Upper lobe of left lung (tissue), 6 donors: ENCODE data around the gene MRPL4. TPM values are rescaled to one million over a fixed set of nuclear protein-coding genes. Genes with fewer than 3 reads are reported as not detected.
A peak's percentile ranks its signal among the peaks of the same experiment; 100 is the strongest.

Experiments
- ATAC-seq, 2 donors: fragments of 200-7000 bp; cut with Tn5 transposase; one replicate each; pipeline ENCODE4 v1.9.1; 2022; ENCODE audit warnings: mild to moderate bottlenecking in 2 of 2, moderate library complexity in 2 of 2; ENCODE audit not compliant: low FRiP score in 2 of 2
- DNase-seq, 2 donors: peaks; one replicate each; pipeline ENCODE4 v3.0.0-alpha.2; 2019 to 2020
- H3K27ac ChIP-seq, 4 donors: fragments of 200-600 bp; sonication (generic); one replicate each; pipeline ENCODE4 v1.5.1; 2016 to 2019
- H3K27me3 ChIP-seq, 4 donors: fragments of 200-600 bp; sonication (generic); one replicate each; pipeline ENCODE4 v1.5.1; 2017 to 2019
- H3K36me3 ChIP-seq, 4 donors: fragments of 200-600 bp; sonication (generic); one replicate each; pipeline ENCODE4 v1.5.1; 2016 to 2019
- H3K4me1 ChIP-seq, 4 donors: fragments of 200-600 bp; sonication (generic); one replicate each; pipeline ENCODE4 v1.5.1; 2018 to 2019
- H3K4me3 ChIP-seq, 4 donors: fragments of 200-600 bp; sonication (generic); one replicate each; pipeline ENCODE4 v1.5.1; 2017 to 2019; ENCODE audit warnings: mild to moderate bottlenecking in 2 of 4, moderate library complexity in 1 of 4
- H3K9me3 ChIP-seq, 4 donors: fragments of 200-600 bp; sonication (generic); one replicate each; pipeline ENCODE4 v1.5.1; 2018 to 2019
- EP300 ChIP-seq, 4 donors: sonication (generic); formaldehyde crosslinking; IDR thresholded peaks; one replicate each; pipeline ENCODE4 v1.5.1; 2017; ENCODE audit warnings: antibody characterized with exemption in 4 of 4, control low read depth in 2 of 4
- POLR2A ChIP-seq, 4 donors: fragments of 450-650 bp; IDR thresholded peaks; one replicate each; pipeline ENCODE4 v1.5.1; 2016 to 2017; ENCODE audit warnings: antibody characterized with exemption in 4 of 4, mild to moderate bottlenecking in 2 of 4
- POLR2AphosphoS5 ChIP-seq, 2 donors: sonication (generic); formaldehyde crosslinking; IDR thresholded peaks; one replicate each; pipeline ENCODE4 v1.5.1; 2017; ENCODE audit warnings: antibody characterized with exemption in 2 of 2
- WGBS, 2 donors: methylation state at CpG; one replicate each; pipeline ENCODE4 v1.1.5; 2017 to 2018; 5-methylcytosine and 5-hydroxymethylcytosine counted together
- total RNA-seq, 6 donors: library from RNA; depleted of rRNA in 4 of 6; stranded (reverse); fragments of >200 nt in 4 of 6; gene quantifications; one replicate each; pipeline versions ENCODE4 v1.1.0 to v1.2.1, GENCODE V29; 2016 to 2021
- TF ChIP-seq, protein P1 (sequence below), 6 experiments: fragments of 450-650 bp in 4 of 6; fragments of 200-600 bp in 2 of 6; sonication (generic) in 2 of 6; IDR thresholded peaks; one replicate each; pipeline ENCODE4 v1.5.1; 2016 to 2019; ENCODE audit warnings: antibody characterized with exemption in 6 of 6
- donor health status: DM: no; HTN: no; CAD: no; lungs with moderate emphysema.
- donor health status: DM: no; HTN: yes; CAD: no; lungs with severe emphysema.

The MRPL4 gene
- total RNA-seq, 6 donors from 2014 or later: 23.0 to 70.8 (median 45.0) TPM

DNA sequence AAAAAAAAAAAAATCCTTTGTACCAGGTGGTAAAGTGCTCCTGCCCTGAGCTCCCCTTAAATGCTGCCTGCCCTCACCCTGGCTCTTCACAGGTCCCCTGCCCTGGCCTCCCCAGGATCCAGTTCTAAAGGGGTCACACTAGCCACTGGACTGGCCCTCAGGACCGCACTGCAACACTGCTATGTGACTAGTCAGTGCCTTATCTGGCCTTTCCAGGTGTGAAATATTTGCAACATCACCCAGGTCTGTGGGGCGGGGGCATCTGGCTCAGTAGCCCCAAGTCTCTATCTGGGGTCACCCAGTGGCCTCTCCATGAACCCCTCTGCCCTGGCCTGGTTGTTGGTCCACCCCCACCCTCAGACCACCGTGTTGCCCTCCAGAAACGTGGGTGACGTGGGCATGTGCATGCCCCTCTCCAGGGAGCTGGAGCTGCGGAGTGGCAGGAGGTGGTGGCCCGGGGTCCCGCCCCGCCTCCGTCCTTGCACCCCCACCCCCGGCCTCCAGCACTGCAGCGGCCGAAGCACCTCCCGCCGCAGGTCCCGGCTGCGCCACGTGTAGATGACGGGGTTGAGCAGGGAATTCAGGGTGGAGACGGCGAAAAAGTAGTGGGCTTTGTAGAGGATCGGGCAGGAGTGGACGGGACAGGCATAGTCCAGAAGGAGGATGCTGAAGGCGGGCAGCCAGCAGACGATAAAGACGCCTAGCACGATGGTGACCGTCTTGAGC, 28.4 kb upstream of the MRPL4 start:
- Histone ChIP-seq H3K4me1 (peaks cover 5 to 31% (median 5%) of the 10 kb centered on the region in 4 donors), H3K9me3 (no peaks in the 10 kb centered on the region), H3K27me3 (no peaks in the 10 kb centered on the region), H3K36me3 (peaks cover 6 to 16% (median 13%) of the 10 kb centered on the region in 4 donors), H3K4me3 (no peak overlapping the region), H3K27ac (peak overlapping the region in 1 of 4 donors; percentile 75)
- TF ChIP-seq, protein P1, sequence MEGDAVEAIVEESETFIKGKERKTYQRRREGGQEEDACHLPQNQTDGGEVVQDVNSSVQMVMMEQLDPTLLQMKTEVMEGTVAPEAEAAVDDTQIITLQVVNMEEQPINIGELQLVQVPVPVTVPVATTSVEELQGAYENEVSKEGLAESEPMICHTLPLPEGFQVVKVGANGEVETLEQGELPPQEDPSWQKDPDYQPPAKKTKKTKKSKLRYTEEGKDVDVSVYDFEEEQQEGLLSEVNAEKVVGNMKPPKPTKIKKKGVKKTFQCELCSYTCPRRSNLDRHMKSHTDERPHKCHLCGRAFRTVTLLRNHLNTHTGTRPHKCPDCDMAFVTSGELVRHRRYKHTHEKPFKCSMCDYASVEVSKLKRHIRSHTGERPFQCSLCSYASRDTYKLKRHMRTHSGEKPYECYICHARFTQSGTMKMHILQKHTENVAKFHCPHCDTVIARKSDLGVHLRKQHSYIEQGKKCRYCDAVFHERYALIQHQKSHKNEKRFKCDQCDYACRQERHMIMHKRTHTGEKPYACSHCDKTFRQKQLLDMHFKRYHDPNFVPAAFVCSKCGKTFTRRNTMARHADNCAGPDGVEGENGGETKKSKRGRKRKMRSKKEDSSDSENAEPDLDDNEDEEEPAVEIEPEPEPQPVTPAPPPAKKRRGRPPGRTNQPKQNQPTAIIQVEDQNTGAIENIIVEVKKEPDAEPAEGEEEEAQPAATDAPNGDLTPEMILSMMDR (IDR thresholded peaks at IDR 0.05): no peak
- TF ChIP-seq POLR2AphosphoS5 (IDR thresholded peaks at IDR 0.05): no peak
- TF ChIP-seq EP300 (IDR thresholded peaks at IDR 0.05): no peak
- TF ChIP-seq POLR2A (IDR thresholded peaks at IDR 0.05): no peak
- peak in 1 of 2 donors; percentile 74 for DNase-seq
- 94 to 98% methylated on average over 18 to 25 of the region's 28 CpGs for WGBS, 2 donors
- ATAC-seq: no peak

DNA sequence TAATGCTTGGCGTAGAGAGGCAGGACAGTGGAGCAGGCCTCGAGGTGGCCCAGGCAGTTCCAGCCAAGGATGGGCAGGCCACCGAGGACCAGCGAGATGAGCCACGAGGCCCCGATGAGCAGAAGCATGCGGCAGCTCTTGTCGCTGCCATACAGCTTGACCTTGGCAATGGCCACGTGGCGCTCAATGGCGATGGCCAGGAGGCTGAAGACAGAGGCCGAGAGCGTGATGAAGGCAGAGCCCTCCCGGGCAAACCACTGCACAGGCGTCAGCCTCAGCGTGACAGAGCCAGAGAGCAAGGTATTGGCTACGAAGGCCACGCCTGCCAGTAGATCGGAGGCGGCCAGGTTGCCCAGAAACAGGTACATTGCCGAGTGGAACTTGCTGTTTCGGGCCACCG, 27.7 kb upstream of the MRPL4 start:
- no peak overlapping the region for H3K4me3 ChIP-seq
- H3K27me3 ChIP-seq: no peaks in the 10 kb centered on the region
- H3K9me3 ChIP-seq: no peaks in the 10 kb centered on the region
- ATAC-seq (no peak), DNase-seq (peak in 1 of 2 donors; percentile 73)
- TF ChIP-seq POLR2AphosphoS5 (IDR thresholded peaks at IDR 0.05) (no peak), EP300 (IDR thresholded peaks at IDR 0.05) (no peak), POLR2A (IDR thresholded peaks at IDR 0.05) (no peak)
- TF ChIP-seq, protein P1 (IDR thresholded peaks at IDR 0.05): no peak
- H3K27ac ChIP-seq: peak overlapping the region in 2 of 4 donors; percentile 72 to 75
- 97 to 98% methylated on average over 7 to 23 of the region's 23 CpGs for WGBS, 2 donors
- H3K36me3 ChIP-seq: peaks cover 6 to 16% (median 13%) of the 10 kb centered on the region in 4 donors
- H3K4me1 ChIP-seq: peaks cover 7 to 36% (median 11%) of the 10 kb centered on the region in 4 donors

DNA sequence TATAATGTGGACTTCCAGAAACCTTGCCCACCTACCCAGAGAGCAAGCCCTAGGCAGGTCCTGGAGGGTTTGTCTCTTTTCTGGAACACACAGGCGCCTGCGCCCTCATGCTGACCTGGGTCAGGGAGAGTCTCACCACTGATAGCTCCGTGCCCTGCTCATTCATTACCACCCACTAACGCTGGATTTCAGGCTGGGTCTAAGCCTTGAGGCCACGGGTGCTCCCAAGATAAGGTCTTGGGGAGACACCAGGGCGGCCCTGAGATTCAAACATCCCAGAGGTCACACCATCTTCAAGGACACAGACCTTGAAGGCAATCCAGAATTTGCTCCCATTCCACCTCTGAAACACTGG, 26.0 kb upstream of the MRPL4 start:
- Histone ChIP-seq H3K9me3 (no peaks in the 10 kb centered on the region), H3K27ac (peak overlapping the region; percentile 67 to 76 (median 74)), H3K4me3 (no peak overlapping the region), H3K27me3 (no peaks in the 10 kb centered on the region), H3K4me1 (peaks cover 19 to 42% (median 20%) of the 10 kb centered on the region in 4 donors), H3K36me3 (peaks cover 6 to 16% (median 13%) of the 10 kb centered on the region in 4 donors)
- WGBS, 2 donors: 75 to 87% methylated on average over 5 to 6 of the region's 6 CpGs
- TF ChIP-seq, protein P1 (IDR thresholded peaks at IDR 0.05): no peak
- TF ChIP-seq EP300 (IDR thresholded peaks at IDR 0.05): no peak
- no peak for TF ChIP-seq POLR2AphosphoS5 (IDR thresholded peaks at IDR 0.05)
- TF ChIP-seq POLR2A (IDR thresholded peaks at IDR 0.05): no peak
- ATAC-seq (peak in 1 of 2 donors; percentile 0), DNase-seq (no peak)

DNA sequence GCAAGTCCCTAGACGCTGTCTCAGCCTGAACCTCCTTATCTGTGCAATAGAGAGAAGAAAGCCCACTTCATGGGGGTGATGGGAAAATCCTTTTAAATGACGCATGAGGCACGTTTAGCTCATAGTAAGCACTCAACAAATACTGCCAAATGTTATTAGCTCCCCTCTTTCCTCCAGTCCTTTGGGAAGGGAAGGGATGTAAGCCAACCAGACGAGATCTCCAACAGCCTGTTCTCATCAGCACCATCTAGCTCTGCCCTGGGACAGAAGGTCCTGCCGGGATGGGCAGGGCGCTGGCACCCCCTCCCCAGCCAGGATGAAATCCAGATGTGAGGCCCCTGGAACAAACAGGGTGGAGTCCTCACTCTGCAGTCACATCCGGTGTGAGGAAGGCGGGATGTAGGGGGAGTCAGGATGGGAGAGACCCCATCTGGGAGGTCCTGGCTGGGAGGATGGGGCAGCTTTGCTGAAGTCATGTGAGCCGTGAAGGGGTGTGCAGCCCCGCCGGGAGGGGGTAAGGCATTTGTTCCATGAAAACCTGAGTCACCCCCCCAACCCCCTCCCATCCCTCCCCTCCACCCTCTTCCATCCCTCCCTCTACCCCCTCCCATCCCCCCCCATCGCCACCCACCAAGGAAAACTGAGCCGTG, 25.5 kb upstream of the MRPL4 start:
- 65 to 69% methylated on average over 11 to 13 of the region's 13 CpGs for WGBS, 2 donors

More for the DNA sequence above, 25.5 kb upstream of the MRPL4 start:
- Histone ChIP-seq H3K4me3 (peak overlapping the region in 1 of 4 donors; percentile 23), H3K27me3 (no peaks in the 10 kb centered on the region), H3K27ac (peak overlapping the region; percentile 71 to 95 (median 85)), H3K36me3 (peaks cover 6 to 16% (median 13%) of the 10 kb centered on the region in 4 donors), H3K9me3 (no peaks in the 10 kb centered on the region), H3K4me1 (peaks cover 19 to 47% (median 21%) of the 10 kb centered on the region in 4 donors)
- TF ChIP-seq, protein P1 (IDR thresholded peaks at IDR 0.05): no peak
- peak in 3 of 4 donors; percentile 29 to 72 (median 55) for TF ChIP-seq EP300 (IDR thresholded peaks at IDR 0.05)
- TF ChIP-seq POLR2AphosphoS5 (IDR thresholded peaks at IDR 0.05): peak; percentile 92 to 94
- TF ChIP-seq POLR2A (IDR thresholded peaks at IDR 0.05): no peak
- ATAC-seq (peak; percentile 70 to 82), DNase-seq (peak; percentile 37 to 88)
